Measurements from ENCODE around the gene BBOF1.
"Not testable (repeated sequence)": the region's sequence is repeated elsewhere in the genome, so short reads cannot be mapped to it uniquely, and the experiment has no call there.

The BBOF1 gene

GRCh38 chr14:73997108-73997943 lies 21.8 kb upstream of the BBOF1 start:
- TF ChIP-seq CTCF (IDR thresholded peaks at IDR 0.05) = no peak
- Histone ChIP-seq H3K9ac (no peak overlapping the region), H3K9me3 (ENCODE audit: control insufficient read depth, low read length) (no peaks in the 10 kb centered on the region), H3K79me2 (no peaks in the 10 kb centered on the region), H3K4me1 (peaks cover 7% of the 10 kb centered on the region), H3K4me2 (ENCODE audit: low read length) (no peak overlapping the region), H2AFZ (peak overlapping the region; percentile 51), H3K36me3 (ENCODE audit: control insufficient read depth, insufficient read depth, low read length) (no peaks in the 10 kb centered on the region), H3K4me3 (ENCODE audit: low read depth, low read length) (no peak overlapping the region), H3K27ac (peak overlapping the region; percentile 24), H3K27me3 (ENCODE audit: control insufficient read depth, insufficient read depth, low read length) (no peaks in the 10 kb centered on the region)

- Histone ChIP-seq H2AFZ (no peak overlapping the region), H3K79me2 (no peaks in the 10 kb centered on the region), H3K9ac (no peak overlapping the region), H3K27ac (no peak overlapping the region), H3K9me3 (ENCODE audit: control insufficient read depth, low read length) (no peaks in the 10 kb centered on the region), H3K4me1 (peaks cover 7% of the 10 kb centered on the region), H3K27me3 (ENCODE audit: control insufficient read depth, insufficient read depth, low read length) (no peaks in the 10 kb centered on the region), H3K4me3 (ENCODE audit: low read depth, low read length) (no peak overlapping the region), H3K36me3 (ENCODE audit: control insufficient read depth, insufficient read depth, low read length) (no peaks in the 10 kb centered on the region), H3K4me2 (ENCODE audit: low read length) (no peak overlapping the region)
- no peak for TF ChIP-seq CTCF (IDR thresholded peaks at IDR 0.05)
These were observed 21.2 kb upstream of the BBOF1 start for GRCh38 chr14:73997944-73998447.

GRCh38 chr14:73998726-73999125 lies 20.4 kb upstream of the BBOF1 start:
- no peaks in the 10 kb centered on the region for H3K27me3 ChIP-seq (ENCODE audit: control insufficient read depth, insufficient read depth, low read length)
- H3K4me2 ChIP-seq (ENCODE audit: low read length) = no peak overlapping the region
- no peak for TF ChIP-seq CTCF (IDR thresholded peaks at IDR 0.05)
- H3K9me3 ChIP-seq (ENCODE audit: control insufficient read depth, low read length) = no peaks in the 10 kb centered on the region
- no peaks in the 10 kb centered on the region for H3K36me3 ChIP-seq (ENCODE audit: control insufficient read depth, insufficient read depth, low read length)
- peaks cover 7% of the 10 kb centered on the region for H3K4me1 ChIP-seq
- H2AFZ ChIP-seq = no peak overlapping the region
- no peak overlapping the region for H3K27ac ChIP-seq
- H3K9ac ChIP-seq = no peak overlapping the region
- H3K79me2 ChIP-seq = no peaks in the 10 kb centered on the region
- H3K4me3 ChIP-seq (ENCODE audit: low read depth, low read length) = no peak overlapping the region

GRCh38 chr14:74005664-74006063 lies 13.5 kb upstream of the BBOF1 start:
- not testable (repeated sequence) for H3K27ac ChIP-seq; H3K9me3 ChIP-seq (ENCODE audit: control insufficient read depth, low read length); H3K27me3 ChIP-seq (ENCODE audit: control insufficient read depth, insufficient read depth, low read length); H3K79me2 ChIP-seq; H3K4me1 ChIP-seq; H3K4me2 ChIP-seq (ENCODE audit: low read length); H3K4me3 ChIP-seq (ENCODE audit: low read depth, low read length); H2AFZ ChIP-seq; H3K9ac ChIP-seq; H3K36me3 ChIP-seq (ENCODE audit: control insufficient read depth, insufficient read depth, low read length)

- no peaks in the 10 kb centered on the region for H3K4me1 ChIP-seq
- H3K9ac ChIP-seq = no peak overlapping the region
- no peak overlapping the region for H2AFZ ChIP-seq
- H3K4me3 ChIP-seq (ENCODE audit: low read depth, low read length) = no peak overlapping the region
- H3K4me2 ChIP-seq (ENCODE audit: low read length) = no peak overlapping the region
- TF ChIP-seq CTCF (IDR thresholded peaks at IDR 0.05) = no peak
- no peaks in the 10 kb centered on the region for H3K36me3 ChIP-seq (ENCODE audit: control insufficient read depth, insufficient read depth, low read length)
- H3K79me2 ChIP-seq = no peaks in the 10 kb centered on the region
- H3K27me3 ChIP-seq (ENCODE audit: control insufficient read depth, insufficient read depth, low read length) = no peaks in the 10 kb centered on the region
- H3K27ac ChIP-seq = no peak overlapping the region
- H3K9me3 ChIP-seq (ENCODE audit: control insufficient read depth, low read length) = no peaks in the 10 kb centered on the region
These were observed 10.2 kb upstream of the BBOF1 start for GRCh38 chr14:74008843-74009499.

Data from parathyroid adenoma (tissue), 2 donors.